GM18517 (cell line): ENCODE data around the gene TMEM218.

Source experiments
- ATAC-seq: cut with Tn5 transposase; IDR thresholded peaks from one replicate; pipeline ENCODE4 v1.9.1; 2021; ENCODE audit warnings: mild to moderate bottlenecking, moderate library complexity; ENCODE audit not compliant: unreplicated experiment

Gene TMEM218

GRCh38 chr11:125111343-125112207 is at the start of gene TMEM218:
TMEM218 (minus strand) TSS chr11:125111626; CDS start chr11:125102241, 9,385 bp downstream.
- peak; percentile 99 for ATAC-seq

GRCh38 chr11:125157953-125158680 is 46.7 kb upstream of the TMEM218 start:
- no peak for ATAC-seq

- no peak for ATAC-seq
Measured at GRCh38 chr11:125157118-125157733, 45.8 kb upstream of the TMEM218 start.

- no peak for ATAC-seq
Measured at GRCh38 chr11:125156346-125157117, 45.1 kb upstream of the TMEM218 start.

GRCh38 chr11:125155767-125156166 is 44.3 kb upstream of the TMEM218 start:
- no peak for ATAC-seq

- ATAC-seq = no peak
Measured at GRCh38 chr11:125155100-125155444, 43.6 kb upstream of the TMEM218 start.

- no peak for ATAC-seq
Measured at GRCh38 chr11:125154378-125155099, 43.1 kb upstream of the TMEM218 start.

GRCh38 chr11:125153837-125154236 is 42.4 kb upstream of the TMEM218 start:
- ATAC-seq = no peak

- ATAC-seq = no peak
Measured at GRCh38 chr11:125148743-125149142, 37.3 kb upstream of the TMEM218 start.

- no peak for ATAC-seq
Measured at GRCh38 chr11:125148011-125148410, 36.6 kb upstream of the TMEM218 start.

GRCh38 chr11:125147280-125147679 is 35.9 kb upstream of the TMEM218 start:
- no peak for ATAC-seq

- no peak for ATAC-seq
Measured at GRCh38 chr11:125146232-125146631, 34.8 kb upstream of the TMEM218 start.

GRCh38 chr11:125141686-125142535 is 30.5 kb upstream of the TMEM218 start:
- ATAC-seq = no peak

GRCh38 chr11:125141178-125141577 is 29.8 kb upstream of the TMEM218 start:
- ATAC-seq = no peak

- no peak for ATAC-seq
Measured at GRCh38 chr11:125140233-125140632, 28.8 kb upstream of the TMEM218 start.

GRCh38 chr11:125139778-125140177 is 28.4 kb upstream of the TMEM218 start:
- no peak for ATAC-seq

- no peak for ATAC-seq
Measured at GRCh38 chr11:125138966-125139365, 27.5 kb upstream of the TMEM218 start.

GRCh38 chr11:125136001-125136400 is 24.6 kb upstream of the TMEM218 start:
- no peak for ATAC-seq

GRCh38 chr11:125132596-125132995 is 21.2 kb upstream of the TMEM218 start:
- ATAC-seq = no peak
